Esophagus muscularis mucosa (tissue), 3 donors: ENCODE data around the gene MYZAP.

Source experiments
- POLR2A ChIP-seq: fragments of 450-650 bp; IDR thresholded peaks from one replicate; pipeline ENCODE4 v1.6.1; 2017; ENCODE audit warnings: antibody characterized with exemption, moderate library complexity, mild to moderate bottlenecking, low read depth
- POLR2AphosphoS5 ChIP-seq, 2 donors: sonication (generic); formaldehyde crosslinking; IDR thresholded peaks; one replicate each; pipeline ENCODE4 v1.6.1; 2017; ENCODE audit warnings: antibody characterized with exemption in 2 of 2
- TF ChIP-seq, protein P1 (sequence below), 3 experiments: fragments of 200-600 bp in 2 of 3; fragments of 450-650 bp in 1 of 3; sonication (generic) in 2 of 3; IDR thresholded peaks; one replicate each; pipeline ENCODE4 v1.5.1; 2017 to 2019; ENCODE audit warnings: antibody characterized with exemption in 3 of 3, mild to moderate bottlenecking in 2 of 3, moderate library complexity in 1 of 3

GRCh38 chr15:57705746-57706404, 114.2 kb downstream of the MYZAP start:
- TF ChIP-seq, protein P1, sequence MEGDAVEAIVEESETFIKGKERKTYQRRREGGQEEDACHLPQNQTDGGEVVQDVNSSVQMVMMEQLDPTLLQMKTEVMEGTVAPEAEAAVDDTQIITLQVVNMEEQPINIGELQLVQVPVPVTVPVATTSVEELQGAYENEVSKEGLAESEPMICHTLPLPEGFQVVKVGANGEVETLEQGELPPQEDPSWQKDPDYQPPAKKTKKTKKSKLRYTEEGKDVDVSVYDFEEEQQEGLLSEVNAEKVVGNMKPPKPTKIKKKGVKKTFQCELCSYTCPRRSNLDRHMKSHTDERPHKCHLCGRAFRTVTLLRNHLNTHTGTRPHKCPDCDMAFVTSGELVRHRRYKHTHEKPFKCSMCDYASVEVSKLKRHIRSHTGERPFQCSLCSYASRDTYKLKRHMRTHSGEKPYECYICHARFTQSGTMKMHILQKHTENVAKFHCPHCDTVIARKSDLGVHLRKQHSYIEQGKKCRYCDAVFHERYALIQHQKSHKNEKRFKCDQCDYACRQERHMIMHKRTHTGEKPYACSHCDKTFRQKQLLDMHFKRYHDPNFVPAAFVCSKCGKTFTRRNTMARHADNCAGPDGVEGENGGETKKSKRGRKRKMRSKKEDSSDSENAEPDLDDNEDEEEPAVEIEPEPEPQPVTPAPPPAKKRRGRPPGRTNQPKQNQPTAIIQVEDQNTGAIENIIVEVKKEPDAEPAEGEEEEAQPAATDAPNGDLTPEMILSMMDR (IDR thresholded peaks at IDR 0.05) = no peak
- TF ChIP-seq POLR2AphosphoS5 (IDR thresholded peaks at IDR 0.05) = no peak
- TF ChIP-seq POLR2A = no peak
